GM12875 (cell line): ENCODE measurements around the gene MAST3.

ENCODE experiments used
- H3K4me3 ChIP-seq: one replicate; pipeline ENCODE4 v1.5.1; 2011; ENCODE audit warnings: low read depth, low read length, control low read depth
- CTCF ChIP-seq: IDR thresholded peaks from 2 replicates; pipeline ENCODE4 v1.5.1; 2011; ENCODE audit warnings: low read depth, mild to moderate bottlenecking, control low read depth, inconsistent platforms, low read length, moderate library complexity, borderline replicate concordance; ENCODE audit not compliant: insufficient read depth

MAST3 gene

GRCh38 chr19:18194554-18195238 is 97.1 kb downstream of the MAST3 start:
- TF ChIP-seq CTCF: no peak
- H3K4me3 ChIP-seq: peak overlapping the region; percentile 64

GRCh38 chr19:18196511-18196845 is 98.9 kb downstream of the MAST3 start:
- no peak overlapping the region for H3K4me3 ChIP-seq
- TF ChIP-seq CTCF: no peak

GRCh38 chr19:18197306-18197705 is 99.7 kb downstream of the MAST3 start:
- H3K4me3 ChIP-seq: no peak overlapping the region
- no peak for TF ChIP-seq CTCF

- TF ChIP-seq CTCF: no peak
- no peak overlapping the region for H3K4me3 ChIP-seq
Observed at GRCh38 chr19:18197941-18198340, 100.4 kb downstream of the MAST3 start.

- H3K4me3 ChIP-seq: no peak overlapping the region
- no peak for TF ChIP-seq CTCF
Observed at GRCh38 chr19:18198374-18198773, 100.8 kb downstream of the MAST3 start.
